Measurements from ENCODE around the gene NPAS3. TPM values are rescaled to one million over a fixed set of nuclear protein-coding genes. Genes with fewer than 3 reads are reported as not detected.

NPAS3 gene
- total RNA-seq, 1 experiment from 2014 or later, result 15.6 TPM

DNA sequence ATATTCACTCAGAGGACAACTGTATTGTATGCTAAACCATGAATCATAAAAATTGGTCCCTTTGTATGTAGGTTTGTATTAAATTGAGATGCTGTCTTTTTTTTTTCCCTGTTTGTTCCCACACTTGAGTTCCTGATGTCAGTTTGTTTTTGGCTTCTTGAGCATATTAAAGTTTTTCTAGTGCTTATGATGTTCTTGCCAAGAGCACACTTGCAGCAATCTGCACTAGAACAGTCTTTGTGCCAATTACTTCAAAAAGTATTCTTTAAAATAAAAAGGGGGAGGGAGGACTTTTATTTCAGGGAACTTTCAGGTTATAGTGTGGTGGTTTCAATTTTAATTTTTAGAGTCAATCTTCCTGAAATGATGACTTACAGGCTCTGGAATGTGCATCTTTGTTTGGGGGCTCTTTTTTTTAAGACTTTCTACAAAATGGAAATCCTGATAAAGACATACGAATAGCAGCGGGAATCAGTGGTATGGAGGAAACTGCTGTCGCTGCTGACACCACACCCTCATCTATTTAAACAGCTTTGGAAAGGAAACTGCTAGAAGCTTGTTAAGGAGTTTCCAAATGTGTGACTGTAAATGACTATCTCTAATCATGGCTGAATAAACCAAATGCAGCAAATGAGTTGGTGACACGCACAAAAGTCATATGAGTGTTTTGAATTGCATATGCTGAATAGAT lies 823.6 kb downstream of the NPAS3 start:
- intact Hi-C loops (cut with micrococcal nuclease; ENCODE audit: unreplicated experiment), result loop anchor here (10.0 kb wide), 1 partner anchor 198 kb away; no protein-coding TSS in a partner anchor
- ChIA-PET POLR2A (ENCODE audit: low non-redundant PET) (no interaction called here), CTCF (no interaction called here)
- Histone ChIP-seq H3K27me3 (replicated peaks; ENCODE audit: insufficient read depth, low read depth, low read length, poor library complexity) (no peaks in the 10 kb centered on the region), H3K36me3 (ENCODE audit: insufficient read depth, low read length, poor library complexity, severe bottlenecking) (no peaks in the 10 kb centered on the region), H3K9me3 (ENCODE audit: low read depth, low read length, poor library complexity, severe bottlenecking) (no peaks in the 10 kb centered on the region), H3K4me1 (ENCODE audit: insufficient read depth, low read length, poor library complexity, severe bottlenecking) (peaks cover 51% of the 10 kb centered on the region), H3K27ac (ENCODE audit: low read depth, low read length, poor library complexity, severe bottlenecking) (no peak overlapping the region), H3K4me3 (ENCODE audit: low read depth, low read length, poor library complexity, severe bottlenecking) (no peak overlapping the region)
- no TSS peak for BruUV-seq (replicated peaks)
- no peak for TF ChIP-seq CTCF (conservative IDR thresholded peaks at IDR 0.05; ENCODE audit: low read depth, low read length)
- no peak for TF ChIP-seq EZH2 (IDR thresholded peaks at IDR 0.05; ENCODE audit: borderline replicate concordance, low read depth, low read length, poor library complexity, severe bottlenecking)
- peak; percentile 42 for DNase-seq (ENCODE audit: low spot score)

DNA sequence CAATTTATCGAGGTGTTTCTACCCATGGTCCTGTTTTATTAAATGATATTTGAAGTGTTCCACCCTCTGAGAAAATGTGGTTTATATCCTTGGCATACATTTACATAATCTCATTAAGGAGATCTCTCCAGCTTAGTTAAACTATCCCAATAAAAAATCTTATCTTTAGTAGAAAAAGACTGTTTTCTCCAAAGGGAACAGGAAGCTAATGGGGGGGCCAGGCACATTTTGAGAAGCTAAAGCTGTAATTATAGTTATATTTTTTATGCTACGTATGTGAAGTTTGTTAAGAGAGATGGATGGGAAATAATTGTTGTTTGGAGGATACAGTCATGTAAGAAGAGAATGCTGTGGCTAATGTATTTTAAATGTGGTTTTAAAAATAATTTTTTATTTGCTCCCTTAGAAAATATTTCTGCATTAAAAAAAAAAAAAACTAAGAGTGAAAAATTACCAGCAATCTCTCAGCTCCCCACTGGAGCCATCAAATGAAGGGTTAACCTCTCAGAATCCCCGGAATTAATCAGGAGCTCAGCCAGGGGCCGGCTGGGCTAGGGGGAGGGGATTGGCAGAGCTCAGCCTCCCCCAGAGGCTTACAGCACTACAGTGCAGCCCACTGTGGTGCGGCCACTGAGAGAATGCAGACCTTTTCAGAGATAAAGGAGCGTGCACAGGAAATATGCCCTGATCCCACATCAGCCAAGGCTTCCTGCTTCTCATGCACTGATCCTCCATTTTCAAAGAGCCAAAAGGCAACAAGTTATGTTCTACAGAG lies 826.4 kb downstream of the NPAS3 start:
- peak; percentile 97 for DNase-seq (ENCODE audit: low spot score)
- TF ChIP-seq CTCF (conservative IDR thresholded peaks at IDR 0.05; ENCODE audit: low read depth, low read length) (no peak), EZH2 (IDR thresholded peaks at IDR 0.05; ENCODE audit: borderline replicate concordance, low read depth, low read length, poor library complexity, severe bottlenecking) (no peak)
- Histone ChIP-seq H3K9me3 (ENCODE audit: low read depth, low read length, poor library complexity, severe bottlenecking) (no peaks in the 10 kb centered on the region), H3K27ac (ENCODE audit: low read depth, low read length, poor library complexity, severe bottlenecking) (peak overlapping the region; percentile 75), H3K4me3 (ENCODE audit: low read depth, low read length, poor library complexity, severe bottlenecking) (peak overlapping the region; percentile 6), H3K27me3 (replicated peaks; ENCODE audit: insufficient read depth, low read depth, low read length, poor library complexity) (no peaks in the 10 kb centered on the region), H3K36me3 (ENCODE audit: insufficient read depth, low read length, poor library complexity, severe bottlenecking) (no peaks in the 10 kb centered on the region), H3K4me1 (ENCODE audit: insufficient read depth, low read length, poor library complexity, severe bottlenecking) (peaks cover 78% of the 10 kb centered on the region)
- no TSS peak for BruUV-seq (replicated peaks)
- intact Hi-C loops (cut with micrococcal nuclease; ENCODE audit: unreplicated experiment), result loop anchor here (10.0 kb wide), 1 partner anchor 200 kb away; no protein-coding TSS in a partner anchor
- ChIA-PET POLR2A (ENCODE audit: low non-redundant PET) (interaction anchor here (0.6 to 0.7 kb wide), 3 partner anchors 28 to 536 kb away, joined by 3 to 9 read pairs (median 7); no protein-coding TSS in a partner anchor), CTCF (interaction anchor here (0.6 kb wide), 1 partner anchor 90 kb away, joined by 5 read pairs; no protein-coding TSS in a partner anchor)

GRCh38 chr14:33767586-33768457 lies 829.1 kb downstream of the NPAS3 start:
- no TSS peak for BruUV-seq (replicated peaks)
- Histone ChIP-seq H3K4me1 (ENCODE audit: insufficient read depth, low read length, poor library complexity, severe bottlenecking) (peaks cover 78% of the 10 kb centered on the region), H3K9me3 (ENCODE audit: low read depth, low read length, poor library complexity, severe bottlenecking) (no peaks in the 10 kb centered on the region), H3K27ac (ENCODE audit: low read depth, low read length, poor library complexity, severe bottlenecking) (peak overlapping the region; percentile 82), H3K36me3 (ENCODE audit: insufficient read depth, low read length, poor library complexity, severe bottlenecking) (no peaks in the 10 kb centered on the region), H3K4me3 (ENCODE audit: low read depth, low read length, poor library complexity, severe bottlenecking) (no peak overlapping the region), H3K27me3 (replicated peaks; ENCODE audit: insufficient read depth, low read depth, low read length, poor library complexity) (no peaks in the 10 kb centered on the region)
- no peak for TF ChIP-seq CTCF (conservative IDR thresholded peaks at IDR 0.05; ENCODE audit: low read depth, low read length)
- no peak for TF ChIP-seq EZH2 (IDR thresholded peaks at IDR 0.05; ENCODE audit: borderline replicate concordance, low read depth, low read length, poor library complexity, severe bottlenecking)
- ChIA-PET CTCF (no interaction called here), POLR2A (ENCODE audit: low non-redundant PET) (no interaction called here)
- peak; percentile 74 for DNase-seq (ENCODE audit: low spot score)
- intact Hi-C loops (cut with micrococcal nuclease; ENCODE audit: unreplicated experiment), result loop anchor here (10.0 kb wide), 1 partner anchor 203 kb away; no protein-coding TSS in a partner anchor
